IPS-11a (cell line): ENCODE measurements around the gene CDK19.

Experiments used
- H3K4me3 ChIP-seq: one replicate; pipeline ENCODE4 v1.5.1; 2013; ENCODE audit warnings: low read depth, low read length, control low read depth

CDK19 gene

GRCh38 chr6:110708295-110708950 is 106.8 kb downstream of the CDK19 start:
- H3K4me3 ChIP-seq, result no peak overlapping the region

GRCh38 chr6:110705543-110705942 is 109.7 kb downstream of the CDK19 start:
- no peak overlapping the region for H3K4me3 ChIP-seq

GRCh38 chr6:110703906-110704594 is 111.2 kb downstream of the CDK19 start:
- H3K4me3 ChIP-seq, result no peak overlapping the region

- no peak overlapping the region for H3K4me3 ChIP-seq
Observed at GRCh38 chr6:110703010-110703905, 112.0 kb downstream of the CDK19 start.

GRCh38 chr6:110699780-110700179 is 115.5 kb downstream of the CDK19 start:
- H3K4me3 ChIP-seq, result no peak overlapping the region

- H3K4me3 ChIP-seq, result no peak overlapping the region
Observed at GRCh38 chr6:110693994-110694393, 121.3 kb downstream of the CDK19 start.

- no peak overlapping the region for H3K4me3 ChIP-seq
Observed at GRCh38 chr6:110693296-110693695, 122.0 kb downstream of the CDK19 start.

GRCh38 chr6:110690916-110691315 is 124.4 kb downstream of the CDK19 start:
- H3K4me3 ChIP-seq, result no peak overlapping the region

GRCh38 chr6:110690106-110690654 is 125.1 kb downstream of the CDK19 start:
- H3K4me3 ChIP-seq, result no peak overlapping the region

GRCh38 chr6:110689275-110689935 is 125.9 kb downstream of the CDK19 start:
- no peak overlapping the region for H3K4me3 ChIP-seq

GRCh38 chr6:110688661-110689268 is 126.5 kb downstream of the CDK19 start:
- no peak overlapping the region for H3K4me3 ChIP-seq

GRCh38 chr6:110687326-110687725 is 127.9 kb downstream of the CDK19 start:
- H3K4me3 ChIP-seq, result no peak overlapping the region

- no peak overlapping the region for H3K4me3 ChIP-seq
Observed at GRCh38 chr6:110683241-110683640, 132.0 kb downstream of the CDK19 start.

- H3K4me3 ChIP-seq, result no peak overlapping the region
Observed at GRCh38 chr6:110682460-110682853, 132.8 kb downstream of the CDK19 start.

GRCh38 chr6:110681543-110682459 is 133.5 kb downstream of the CDK19 start:
- H3K4me3 ChIP-seq, result no peak overlapping the region

GRCh38 chr6:110676396-110676795 is 138.9 kb downstream of the CDK19 start:
- H3K4me3 ChIP-seq, result no peak overlapping the region

GRCh38 chr6:110674096-110674495 is 141.2 kb downstream of the CDK19 start:
- no peak overlapping the region for H3K4me3 ChIP-seq

GRCh38 chr6:110672122-110672521 is 143.1 kb downstream of the CDK19 start:
- no peak overlapping the region for H3K4me3 ChIP-seq

- H3K4me3 ChIP-seq, result no peak overlapping the region
Observed at GRCh38 chr6:110671447-110671846, 143.8 kb downstream of the CDK19 start.
